PC-9 (cell line): Measurements from ENCODE around the gene PER3. TPM values are rescaled to one million over a fixed set of nuclear protein-coding genes. Genes with fewer than 3 reads are reported as not detected.

Experiments
- BruUV-seq: library from RNA; stranded (reverse); fragments of 400-500 nt; replicated peaks from 2 replicates; lab custom pipeline; 2021; lab: Mats Ljungman, UMichigan
- CTCF ChIA-PET: fragments of 300-600 bp; sonication (Branson Sonifier 250); formaldehyde crosslinking; loops from one replicate; lab custom pipeline; 2022; ENCODE audit warnings: antibody characterized with exemption; lab: Charles Lee
- POLR2A ChIA-PET: fragments of 300-600 bp; sonication (Branson Sonifier 250); formaldehyde crosslinking; loops from one replicate; lab custom pipeline; 2022; ENCODE audit warnings: antibody characterized with exemption; ENCODE audit not compliant: unreplicated experiment; lab: Charles Lee
- DNase-seq, 2 experiments: peaks; one replicate each; pipeline versions ENCODE4 v3.0.0 to v3.0.0-alpha.2; 2015 to 2022; ENCODE audit warnings: mixed read lengths in 1 of 2
- H2AFZ ChIP-seq: fragments of 200-600 bp; sonication (generic); 2 replicates; pipeline ENCODE4 v1.8.1; 2017; ENCODE audit warnings: antibody characterized with exemption
- H3F3A ChIP-seq: fragments of 200-600 bp; sonication (generic); 2 replicates; pipeline ENCODE4 v1.8.1; 2017; ENCODE audit warnings: antibody characterized with exemption, mild to moderate bottlenecking, low read depth; ENCODE audit not compliant: insufficient read depth
- H3K27ac ChIP-seq: fragments of 200-600 bp; sonication (generic); 2 replicates; pipeline ENCODE4 v1.6.1; 2016; ENCODE audit warnings: mixed run types
- H3K27me3 ChIP-seq: fragments of 200-600 bp; sonication (generic); 2 replicates; pipeline ENCODE4 v1.6.1; 2016; ENCODE audit warnings: low read depth, mixed run types; ENCODE audit not compliant: insufficient read depth
- H3K36me3 ChIP-seq: fragments of 200-600 bp; sonication (generic); 2 replicates; pipeline ENCODE4 v1.6.1; 2016; ENCODE audit warnings: low read depth, mixed run types
- H3K4me1 ChIP-seq: fragments of 200-600 bp; sonication (generic); replicated peaks from 2 replicates; pipeline ENCODE4 v1.6.1; 2016; ENCODE audit warnings: mixed run types; ENCODE audit not compliant: insufficient read depth
- H3K4me2 ChIP-seq: fragments of 200-600 bp; sonication (generic); 2 replicates; pipeline ENCODE4 v1.6.1; 2017; ENCODE audit warnings: mixed run types
- H3K4me3 ChIP-seq: fragments of 200-600 bp; sonication (generic); 2 replicates; pipeline ENCODE4 v1.6.1; 2016; ENCODE audit warnings: mixed run types
- H3K79me2 ChIP-seq: fragments of 200-600 bp; sonication (generic); 2 replicates; pipeline ENCODE4 v1.6.1; 2017; ENCODE audit warnings: low read depth, mixed run types
- H3K9me2 ChIP-seq: fragments of 200-600 bp; sonication (generic); 2 replicates; pipeline ENCODE4 v1.8.1; 2017; ENCODE audit warnings: mild to moderate bottlenecking; ENCODE audit not compliant: insufficient read depth
- H3K9me3 ChIP-seq: fragments of 200-600 bp; sonication (generic); 2 replicates; pipeline ENCODE4 v1.8.1; 2016; ENCODE audit warnings: low read depth; ENCODE audit not compliant: insufficient read depth
- H4K20me1 ChIP-seq: fragments of 200-600 bp; sonication (generic); 2 replicates; pipeline ENCODE4 v1.8.1; 2017; ENCODE audit not compliant: insufficient read depth
- EZH2 ChIP-seq: fragments of 200-600 bp; sonication (generic); IDR thresholded peaks from 2 replicates; pipeline ENCODE4 v1.8.0; 2017; ENCODE audit warnings: antibody characterized with exemption, low read depth
- intact Hi-C: fragments of 100-400 bp; cut with micrococcal nuclease; formaldehyde crosslinking; loops from one replicate; pipeline ENCODE4 v1.10.0; 2022; ENCODE audit not compliant: unreplicated experiment
- total RNA-seq: library from RNA; stranded (reverse); gene quantifications from 2 replicates; pipeline ENCODE4 v1.2.3, GENCODE V29; 2021
- TF ChIP-seq, protein P1 (sequence below): fragments of 200-600 bp; sonication (generic); conservative IDR thresholded peaks from 2 replicates; pipeline ENCODE4 v1.6.1; 2017; ENCODE audit warnings: mixed run types, antibody characterized with exemption, mild to moderate bottlenecking, moderate library complexity

Gene PER3
- total RNA-seq, 1 experiment from 2014 or later, result 25.1 TPM

GRCh38 chr1:7749126-7749525, 35.0 kb upstream of the PER3 start:
- Histone ChIP-seq H3K9me3 (no peaks in the 10 kb centered on the region), H3F3A (no peaks in the 10 kb centered on the region), H3K4me1 (no peaks in the 10 kb centered on the region), H3K4me2 (no peak overlapping the region), H3K27me3 (peaks cover 16% of the 10 kb centered on the region; the same call in 1 of the 2 replicates), H3K79me2 (no peaks in the 10 kb centered on the region), H3K9me2 (no peaks in the 10 kb centered on the region), H3K36me3 (no peaks in the 10 kb centered on the region), H4K20me1 (no peaks in the 10 kb centered on the region), H2AFZ (no peak overlapping the region), H3K4me3 (no peak overlapping the region), H3K27ac (no peak overlapping the region)
- ChIA-PET POLR2A (no interaction called here), CTCF (no interaction called here)
- intact Hi-C loops, result no loop called here
- TF ChIP-seq, protein P1, sequence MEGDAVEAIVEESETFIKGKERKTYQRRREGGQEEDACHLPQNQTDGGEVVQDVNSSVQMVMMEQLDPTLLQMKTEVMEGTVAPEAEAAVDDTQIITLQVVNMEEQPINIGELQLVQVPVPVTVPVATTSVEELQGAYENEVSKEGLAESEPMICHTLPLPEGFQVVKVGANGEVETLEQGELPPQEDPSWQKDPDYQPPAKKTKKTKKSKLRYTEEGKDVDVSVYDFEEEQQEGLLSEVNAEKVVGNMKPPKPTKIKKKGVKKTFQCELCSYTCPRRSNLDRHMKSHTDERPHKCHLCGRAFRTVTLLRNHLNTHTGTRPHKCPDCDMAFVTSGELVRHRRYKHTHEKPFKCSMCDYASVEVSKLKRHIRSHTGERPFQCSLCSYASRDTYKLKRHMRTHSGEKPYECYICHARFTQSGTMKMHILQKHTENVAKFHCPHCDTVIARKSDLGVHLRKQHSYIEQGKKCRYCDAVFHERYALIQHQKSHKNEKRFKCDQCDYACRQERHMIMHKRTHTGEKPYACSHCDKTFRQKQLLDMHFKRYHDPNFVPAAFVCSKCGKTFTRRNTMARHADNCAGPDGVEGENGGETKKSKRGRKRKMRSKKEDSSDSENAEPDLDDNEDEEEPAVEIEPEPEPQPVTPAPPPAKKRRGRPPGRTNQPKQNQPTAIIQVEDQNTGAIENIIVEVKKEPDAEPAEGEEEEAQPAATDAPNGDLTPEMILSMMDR, result no peak
- TF ChIP-seq EZH2, result no peak
- no peak for DNase-seq
- no TSS peak for BruUV-seq

DNA sequence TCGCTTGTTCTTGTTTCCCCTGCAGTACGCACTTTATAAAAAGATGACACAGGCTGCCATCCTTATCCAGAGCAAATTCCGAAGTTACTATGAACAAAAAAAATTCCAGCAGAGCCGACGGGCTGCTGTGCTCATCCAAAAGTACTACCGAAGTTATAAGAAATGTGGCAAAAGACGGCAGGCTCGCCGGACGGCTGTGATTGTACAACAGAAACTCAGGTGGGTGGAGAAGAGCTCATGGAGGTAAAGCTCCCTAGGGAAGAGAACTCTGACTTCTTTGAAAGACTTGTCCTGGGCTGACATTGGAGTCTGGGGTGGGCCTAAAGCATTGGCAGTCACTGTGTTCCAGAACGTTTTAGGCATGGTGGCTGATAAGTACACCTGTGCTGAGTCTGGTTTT, 32.9 kb upstream of the PER3 start:
- ChIA-PET POLR2A (no interaction called here), CTCF (interaction anchor here (2.2 kb wide), 1 partner anchor 81 kb away, joined by 13 read pairs; no protein-coding TSS in a partner anchor)
- no peaks in the 10 kb centered on the region for H3K9me3 ChIP-seq

DNA sequence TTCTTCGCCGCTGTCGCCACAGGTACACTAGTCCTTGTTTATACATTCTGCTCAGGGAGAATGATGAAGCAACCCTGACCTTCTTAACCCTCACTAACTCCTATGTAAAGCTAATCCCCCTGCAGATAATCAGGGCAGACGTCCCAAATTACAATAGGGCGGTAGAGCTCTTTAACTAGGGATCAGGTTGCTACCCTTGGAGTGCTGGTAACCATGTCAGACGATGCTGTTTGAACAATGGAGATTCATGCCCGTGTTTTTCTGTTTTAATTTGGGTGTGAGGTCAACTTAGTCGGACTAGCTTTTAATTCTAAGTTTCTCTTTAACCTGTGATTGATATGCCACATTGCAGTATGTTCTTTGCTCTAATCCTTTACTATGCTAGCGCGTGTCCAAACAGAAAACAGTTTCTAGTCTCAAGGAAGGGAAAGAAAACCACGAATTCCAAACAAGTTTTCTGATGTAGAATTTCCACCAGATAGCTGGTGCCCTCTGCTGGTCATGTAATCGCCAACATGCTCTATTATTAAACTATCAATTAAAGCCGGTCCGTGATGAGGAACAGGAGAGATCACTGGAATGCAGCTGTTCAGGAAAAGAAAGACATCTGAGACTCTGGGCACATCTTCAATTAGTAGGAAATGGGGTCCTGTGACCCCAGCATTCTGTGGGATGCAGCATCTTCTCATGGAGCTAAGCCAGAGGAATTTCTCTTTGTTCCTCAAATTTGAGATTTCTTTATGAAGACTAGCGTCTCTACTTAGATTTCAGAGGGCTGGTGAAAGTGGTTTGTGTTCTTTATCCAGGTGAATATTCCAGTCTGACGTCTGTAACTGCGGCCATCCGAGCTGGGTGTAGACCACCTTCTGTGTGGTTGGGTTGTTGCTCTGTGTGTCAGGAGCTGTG, 31.3 kb upstream of the PER3 start:
- peak in 1 of 2 experiments; percentile 37 for DNase-seq
- Histone ChIP-seq H3K36me3 (no peaks in the 10 kb centered on the region), H3K4me1 (no peaks in the 10 kb centered on the region), H3K4me2 (peak overlapping the region; percentile 80), H3K79me2 (no peaks in the 10 kb centered on the region), H3K9me3 (no peaks in the 10 kb centered on the region), H3K9me2 (no peaks in the 10 kb centered on the region), H3K27ac (no peak overlapping the region), H3K4me3 (peak overlapping the region; percentile 44; the same call in 1 of the 2 replicates), H3K27me3 (peaks cover 25% of the 10 kb centered on the region; the same call in 1 of the 2 replicates), H3F3A (no peaks in the 10 kb centered on the region), H2AFZ (peak overlapping the region; percentile 75), H4K20me1 (no peaks in the 10 kb centered on the region)
- BruUV-seq, result no TSS peak
- no peak for TF ChIP-seq EZH2
- TF ChIP-seq, protein P1, result peak; percentile 78
- intact Hi-C loops, result loop anchor here (1.0 kb wide), 1 partner anchor 85 kb away; no protein-coding TSS in a partner anchor
- ChIA-PET POLR2A (interaction anchor here (0.6 kb wide), 1 partner anchor 80 kb away, joined by 9 read pairs; no protein-coding TSS in a partner anchor), CTCF (interaction anchor here (0.9 to 2.2 kb wide), 4 partner anchors 9 to 85 kb away, joined by 3 to 16 read pairs (median 9); no protein-coding TSS in a partner anchor)

More for the DNA sequence above, 32.9 kb upstream of the PER3 start:
- Histone ChIP-seq H3K27ac (no peak overlapping the region), H3K4me1 (no peaks in the 10 kb centered on the region), H3K27me3 (peaks cover 25% of the 10 kb centered on the region; the same call in 1 of the 2 replicates), H3K4me2 (no peak overlapping the region), H3K4me3 (no peak overlapping the region), H3K79me2 (no peaks in the 10 kb centered on the region), H3K36me3 (no peaks in the 10 kb centered on the region), H4K20me1 (no peaks in the 10 kb centered on the region), H3F3A (no peaks in the 10 kb centered on the region), H2AFZ (no peak overlapping the region), H3K9me2 (no peaks in the 10 kb centered on the region)
- intact Hi-C loops, result no loop called here
- no peak for TF ChIP-seq EZH2
- TF ChIP-seq, protein P1, result no peak
- BruUV-seq, result no TSS peak
- no peak for DNase-seq
